Stimulated activated CD8-positive, alpha-beta memory T cell treated with anti-CD3 and anti-CD28 coated beads, Interleukin-4, amount 100 ng/mL, for 1 hour (primary cell): ENCODE data around the gene DPCD.
"Not testable (repeated sequence)": the region's sequence is repeated elsewhere in the genome, so short reads cannot be mapped to it uniquely, and the experiment has no call there.

ENCODE experiments used
- DNase-seq, 2 donors: peaks; one replicate each; pipeline ENCODE4 v3.0.0-alpha.2; 2020; ENCODE audit warnings: low read depth in 2 of 2, low spot score in 1 of 2

Gene DPCD

GRCh38 chr10:101580486-101581399 lies 7.4 kb upstream of the DPCD start:
- no peak for DNase-seq

GRCh38 chr10:101585841-101586240 lies 2.3 kb upstream of the DPCD start:
- no peak for DNase-seq

- DNase-seq, result no peak
Measured at GRCh38 chr10:101588879-101589278, 758 bp downstream of the DPCD start.

- not testable (repeated sequence) for DNase-seq
Measured at GRCh38 chr10:101593331-101593730, 5.2 kb downstream of the DPCD start.

GRCh38 chr10:101595591-101596433 lies 7.7 kb downstream of the DPCD start:
- DNase-seq, result no peak

- no peak for DNase-seq
Measured at GRCh38 chr10:101597091-101597900, 9.2 kb downstream of the DPCD start.

GRCh38 chr10:101601541-101601940 lies 13.4 kb downstream of the DPCD start:
- no peak for DNase-seq

- DNase-seq, result peak in 1 of 2 donors; percentile 18
Measured at GRCh38 chr10:101602761-101603398, 14.8 kb downstream of the DPCD start.

GRCh38 chr10:101607124-101607523 lies 19.0 kb downstream of the DPCD start:
- no peak for DNase-seq

GRCh38 chr10:101609481-101609880 lies 21.4 kb downstream of the DPCD start:
- no peak for DNase-seq

- no peak for DNase-seq
Measured at GRCh38 chr10:101611096-101611905, 23.2 kb downstream of the DPCD start.

GRCh38 chr10:101612086-101612485 lies 24.0 kb downstream of the DPCD start:
- no peak for DNase-seq

GRCh38 chr10:101612872-101613271 lies 24.8 kb downstream of the DPCD start:
- DNase-seq, result no peak

GRCh38 chr10:101613646-101614045 lies 25.5 kb downstream of the DPCD start:
- no peak for DNase-seq

GRCh38 chr10:101614663-101615524 lies 26.8 kb downstream of the DPCD start:
- DNase-seq, result no peak

- no peak for DNase-seq
Measured at GRCh38 chr10:101615525-101616116, 27.5 kb downstream of the DPCD start.

GRCh38 chr10:101616415-101617101 lies 28.4 kb downstream of the DPCD start:
- no peak for DNase-seq
